Measurements from ENCODE around the gene PFAS.

DNA sequence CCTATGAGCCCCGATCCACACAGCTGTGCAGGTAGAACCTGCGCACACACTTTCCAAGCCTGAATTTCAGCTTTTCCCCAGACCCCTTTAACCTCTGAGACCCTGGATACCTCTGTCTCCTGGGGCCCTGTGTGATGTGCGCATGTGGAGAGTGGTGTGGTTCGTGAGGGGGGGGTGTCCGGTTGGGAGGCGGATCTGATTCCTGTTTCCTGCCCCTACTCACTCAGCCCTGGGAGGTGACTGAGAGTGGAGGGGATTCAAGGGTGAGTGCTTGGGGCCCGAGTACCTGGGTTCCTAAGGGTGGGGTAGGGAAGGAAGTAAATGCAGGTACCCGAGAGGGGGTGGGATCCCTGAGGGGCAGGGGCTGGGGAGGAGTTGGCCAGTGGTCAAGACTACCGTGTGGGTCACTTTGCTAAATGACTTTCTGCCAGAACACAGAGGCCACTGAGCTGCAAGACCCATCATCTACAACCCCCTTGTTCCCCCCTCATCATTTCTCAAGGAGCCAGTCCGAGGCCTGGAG lies 61.6 kb downstream of the PFAS start:
- TF ChIP-seq, protein P1, sequence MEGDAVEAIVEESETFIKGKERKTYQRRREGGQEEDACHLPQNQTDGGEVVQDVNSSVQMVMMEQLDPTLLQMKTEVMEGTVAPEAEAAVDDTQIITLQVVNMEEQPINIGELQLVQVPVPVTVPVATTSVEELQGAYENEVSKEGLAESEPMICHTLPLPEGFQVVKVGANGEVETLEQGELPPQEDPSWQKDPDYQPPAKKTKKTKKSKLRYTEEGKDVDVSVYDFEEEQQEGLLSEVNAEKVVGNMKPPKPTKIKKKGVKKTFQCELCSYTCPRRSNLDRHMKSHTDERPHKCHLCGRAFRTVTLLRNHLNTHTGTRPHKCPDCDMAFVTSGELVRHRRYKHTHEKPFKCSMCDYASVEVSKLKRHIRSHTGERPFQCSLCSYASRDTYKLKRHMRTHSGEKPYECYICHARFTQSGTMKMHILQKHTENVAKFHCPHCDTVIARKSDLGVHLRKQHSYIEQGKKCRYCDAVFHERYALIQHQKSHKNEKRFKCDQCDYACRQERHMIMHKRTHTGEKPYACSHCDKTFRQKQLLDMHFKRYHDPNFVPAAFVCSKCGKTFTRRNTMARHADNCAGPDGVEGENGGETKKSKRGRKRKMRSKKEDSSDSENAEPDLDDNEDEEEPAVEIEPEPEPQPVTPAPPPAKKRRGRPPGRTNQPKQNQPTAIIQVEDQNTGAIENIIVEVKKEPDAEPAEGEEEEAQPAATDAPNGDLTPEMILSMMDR (IDR thresholded peaks at IDR 0.05) = no peak
- TF ChIP-seq POLR2A (IDR thresholded peaks at IDR 0.05) = no peak

All from Peyer's patch (tissue), 4 donors.